Measurements from ENCODE around the gene PRXL2B.
A peak's percentile ranks its signal among the peaks of the same experiment; 100 is the strongest.

PRXL2B gene

GRCh38 chr1:2578758-2579118 lies 7.8 kb upstream of the PRXL2B start:
- no peak overlapping the region for H2AFZ ChIP-seq (ENCODE audit: low read length, unreplicated experiment)
- H3K27me3 ChIP-seq (ENCODE audit: insufficient read depth, low read length), result peaks cover 17% of the 10 kb centered on the region
- H3K36me3 ChIP-seq (ENCODE audit: insufficient read depth, low read length), result no peaks in the 10 kb centered on the region
- no peak overlapping the region for H3K27ac ChIP-seq (ENCODE audit: low read depth, low read length)
- H3K4me1 ChIP-seq (ENCODE audit: control insufficient read depth, insufficient read depth, low read length, unreplicated experiment), result no peaks in the 10 kb centered on the region
- H3K79me2 ChIP-seq (ENCODE audit: control insufficient read depth, insufficient read depth, low read length, unreplicated experiment), result no peaks in the 10 kb centered on the region
- no peak overlapping the region for H3K4me3 ChIP-seq (ENCODE audit: low read depth, low read length)

- Histone ChIP-seq H3K36me3 (ENCODE audit: insufficient read depth, low read length) (no peaks in the 10 kb centered on the region), H3K4me1 (ENCODE audit: control insufficient read depth, insufficient read depth, low read length, unreplicated experiment) (no peaks in the 10 kb centered on the region), H2AFZ (ENCODE audit: low read length, unreplicated experiment) (no peak overlapping the region), H3K27ac (ENCODE audit: low read depth, low read length) (no peak overlapping the region), H3K27me3 (ENCODE audit: insufficient read depth, low read length) (peaks cover 10% of the 10 kb centered on the region; the same call in 1 of the 2 replicates), H3K79me2 (ENCODE audit: control insufficient read depth, insufficient read depth, low read length, unreplicated experiment) (peaks cover 3% of the 10 kb centered on the region), H3K4me3 (ENCODE audit: low read depth, low read length) (no peak overlapping the region)
Measured at GRCh38 chr1:2580691-2581090, 5.9 kb upstream of the PRXL2B start.

- peaks cover 10% of the 10 kb centered on the region; the same call in 1 of the 2 replicates for H3K27me3 ChIP-seq (ENCODE audit: insufficient read depth, low read length)
Measured at GRCh38 chr1:2582391-2582790, 4.2 kb upstream of the PRXL2B start.

GRCh38 chr1:2583331-2583791 lies 3.2 kb upstream of the PRXL2B start:
- Histone ChIP-seq H3K4me3 (ENCODE audit: low read depth, low read length) (no peak overlapping the region), H2AFZ (ENCODE audit: low read length, unreplicated experiment) (no peak overlapping the region), H3K36me3 (ENCODE audit: insufficient read depth, low read length) (no peaks in the 10 kb centered on the region), H3K79me2 (ENCODE audit: control insufficient read depth, insufficient read depth, low read length, unreplicated experiment) (peaks cover 5% of the 10 kb centered on the region), H3K27me3 (ENCODE audit: insufficient read depth, low read length) (peaks cover 10% of the 10 kb centered on the region; the same call in 1 of the 2 replicates), H3K27ac (ENCODE audit: low read depth, low read length) (no peak overlapping the region), H3K4me1 (ENCODE audit: control insufficient read depth, insufficient read depth, low read length, unreplicated experiment) (peaks cover 6% of the 10 kb centered on the region)

More at GRCh38 chr1:2582391-2582790, 4.2 kb upstream of the PRXL2B start:
- Histone ChIP-seq H3K27ac (ENCODE audit: low read depth, low read length) (no peak overlapping the region), H3K79me2 (ENCODE audit: control insufficient read depth, insufficient read depth, low read length, unreplicated experiment) (peaks cover 5% of the 10 kb centered on the region), H3K4me3 (ENCODE audit: low read depth, low read length) (no peak overlapping the region), H2AFZ (ENCODE audit: low read length, unreplicated experiment) (no peak overlapping the region), H3K4me1 (ENCODE audit: control insufficient read depth, insufficient read depth, low read length, unreplicated experiment) (no peaks in the 10 kb centered on the region), H3K36me3 (ENCODE audit: insufficient read depth, low read length) (no peaks in the 10 kb centered on the region)

GRCh38 chr1:2583871-2584351 lies 2.7 kb upstream of the PRXL2B start:
- peaks cover 5% of the 10 kb centered on the region for H3K79me2 ChIP-seq (ENCODE audit: control insufficient read depth, insufficient read depth, low read length, unreplicated experiment)
- H3K4me1 ChIP-seq (ENCODE audit: control insufficient read depth, insufficient read depth, low read length, unreplicated experiment), result peaks cover 6% of the 10 kb centered on the region
- H3K4me3 ChIP-seq (ENCODE audit: low read depth, low read length), result no peak overlapping the region
- H2AFZ ChIP-seq (ENCODE audit: low read length, unreplicated experiment), result no peak overlapping the region
- no peaks in the 10 kb centered on the region for H3K36me3 ChIP-seq (ENCODE audit: insufficient read depth, low read length)
- H3K27ac ChIP-seq (ENCODE audit: low read depth, low read length), result no peak overlapping the region
- H3K27me3 ChIP-seq (ENCODE audit: insufficient read depth, low read length), result peaks cover 10% of the 10 kb centered on the region; the same call in 1 of the 2 replicates

DNA sequence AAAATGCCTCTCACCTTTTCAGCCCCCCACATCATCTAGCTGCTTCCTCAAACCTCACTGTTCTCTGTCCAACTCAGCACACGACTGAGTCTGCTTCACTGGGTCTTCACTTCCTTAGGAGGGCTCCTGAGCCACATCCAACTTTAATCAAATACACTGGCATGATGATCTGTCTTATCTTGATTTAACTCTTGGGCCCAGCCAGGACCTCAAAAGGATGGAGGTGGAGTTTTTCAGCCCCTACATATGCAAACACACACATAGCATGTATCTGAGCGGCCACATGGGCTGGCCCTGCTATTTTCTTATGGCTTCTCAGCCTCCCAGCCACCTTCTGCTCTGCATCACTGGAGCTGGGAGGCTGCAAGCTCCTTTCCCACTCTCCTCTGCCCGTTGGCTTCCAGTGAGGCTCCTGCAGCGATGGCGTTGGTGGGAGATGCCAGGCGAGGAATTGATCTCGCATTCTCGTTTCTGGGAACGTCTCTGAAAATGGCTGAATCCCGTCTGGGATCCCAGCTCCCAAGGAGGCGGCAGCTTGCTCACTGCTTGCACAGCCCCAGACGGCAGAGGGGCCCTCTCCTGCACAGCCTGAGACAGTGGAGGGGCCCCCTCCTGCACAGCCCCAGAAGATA lies 1.8 kb upstream of the PRXL2B start:
- H3K79me2 ChIP-seq (ENCODE audit: control insufficient read depth, insufficient read depth, low read length, unreplicated experiment), result peaks cover 5% of the 10 kb centered on the region
- H3K4me1 ChIP-seq (ENCODE audit: control insufficient read depth, insufficient read depth, low read length, unreplicated experiment), result peaks cover 6% of the 10 kb centered on the region
- H3K27ac ChIP-seq (ENCODE audit: low read depth, low read length), result no peak overlapping the region
- H2AFZ ChIP-seq (ENCODE audit: low read length, unreplicated experiment), result no peak overlapping the region
- H3K4me3 ChIP-seq (ENCODE audit: low read depth, low read length), result peak overlapping the region; percentile 96
- H3K36me3 ChIP-seq (ENCODE audit: insufficient read depth, low read length), result no peaks in the 10 kb centered on the region
- H3K27me3 ChIP-seq (ENCODE audit: insufficient read depth, low read length), result peaks cover 6% of the 10 kb centered on the region; the same call in 1 of the 2 replicates

DNA sequence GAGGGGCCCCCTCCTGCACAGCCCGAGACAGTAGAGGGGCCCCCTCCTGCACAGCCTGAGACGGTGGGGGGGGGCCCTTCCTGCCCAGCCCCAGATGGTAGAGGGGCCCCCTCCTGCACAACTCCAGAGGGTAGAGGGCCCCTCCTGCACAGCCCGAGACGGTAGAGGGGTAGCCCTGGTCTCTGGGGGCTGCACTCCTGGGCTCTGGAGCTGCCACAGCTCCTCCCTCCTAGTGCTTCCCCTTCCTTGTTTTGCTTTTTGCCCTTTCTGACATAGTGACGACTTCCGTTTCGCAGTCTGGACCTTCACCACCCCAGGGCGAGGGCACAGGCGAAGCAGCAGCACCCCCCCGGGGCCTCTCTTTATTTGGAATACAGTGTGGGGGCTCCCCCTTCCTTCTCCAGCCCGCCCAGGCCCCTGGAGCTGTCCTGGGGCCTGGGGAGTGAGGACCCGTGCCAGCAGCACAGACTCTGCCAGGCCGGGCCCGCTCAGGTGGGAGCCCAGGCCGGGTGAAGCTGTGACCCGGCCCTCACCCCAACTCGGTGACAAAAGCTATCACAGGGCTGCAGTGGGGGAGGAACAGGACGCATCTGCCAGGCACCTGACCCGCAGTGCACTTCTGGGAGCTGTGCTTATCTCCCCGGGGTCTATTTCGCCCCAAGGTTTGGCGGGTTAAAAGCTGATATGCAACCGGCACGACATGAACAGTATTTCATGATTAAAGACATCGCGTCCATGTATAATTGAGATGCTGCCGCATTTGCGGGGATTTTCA lies 1.1 kb upstream of the PRXL2B start:
- peak overlapping the region; percentile 1; the same call in 1 of the 2 replicates for H3K27ac ChIP-seq (ENCODE audit: low read depth, low read length)
- peak overlapping the region; percentile 96 for H3K4me3 ChIP-seq (ENCODE audit: low read depth, low read length)
- peaks cover 5% of the 10 kb centered on the region; the same call in 1 of the 2 replicates for H3K27me3 ChIP-seq (ENCODE audit: insufficient read depth, low read length)
- peaks cover 5% of the 10 kb centered on the region for H3K79me2 ChIP-seq (ENCODE audit: control insufficient read depth, insufficient read depth, low read length, unreplicated experiment)
- H3K36me3 ChIP-seq (ENCODE audit: insufficient read depth, low read length), result no peaks in the 10 kb centered on the region
- peak overlapping the region; percentile 28 for H2AFZ ChIP-seq (ENCODE audit: low read length, unreplicated experiment)
- peaks cover 6% of the 10 kb centered on the region for H3K4me1 ChIP-seq (ENCODE audit: control insufficient read depth, insufficient read depth, low read length, unreplicated experiment)

DNA sequence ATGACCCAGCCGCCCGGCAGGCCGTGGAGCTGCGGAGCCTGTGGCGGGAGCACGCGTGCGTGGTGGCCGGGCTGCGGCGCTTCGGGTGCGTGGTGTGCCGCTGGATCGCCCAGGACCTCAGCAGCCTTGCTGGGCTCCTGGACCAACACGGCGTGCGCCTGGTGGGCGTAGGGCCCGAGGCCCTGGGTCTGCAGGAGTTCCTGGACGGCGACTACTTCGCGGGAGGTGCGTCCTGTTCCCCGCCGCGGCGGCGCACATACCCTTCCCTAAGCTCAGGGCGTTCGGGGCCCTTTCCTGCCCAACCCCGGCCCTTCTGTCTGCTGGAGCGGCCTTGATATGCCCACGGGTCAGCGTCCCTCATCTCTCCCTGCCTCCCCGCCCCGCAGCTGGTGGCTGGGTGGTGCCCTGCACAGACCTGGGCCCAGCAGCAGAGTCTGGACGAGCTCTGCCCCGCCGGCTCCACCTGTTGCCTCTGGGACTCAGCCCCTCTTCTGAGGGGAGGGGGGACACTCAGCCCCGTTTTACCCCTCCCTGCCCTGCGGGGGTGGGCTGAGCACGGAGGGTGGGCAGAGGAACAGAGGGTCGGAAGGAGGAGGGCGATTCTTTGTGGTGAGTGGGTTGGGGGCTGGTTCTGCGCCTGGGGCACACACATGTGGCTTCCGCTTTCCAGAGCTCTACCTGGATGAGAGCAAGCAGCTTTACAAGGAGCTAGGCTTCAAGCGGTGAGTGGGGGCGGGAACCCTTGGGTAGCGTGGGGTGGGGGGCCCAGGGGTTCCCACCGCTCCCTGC lies 688 bp downstream of the PRXL2B start:
- no peak overlapping the region for H2AFZ ChIP-seq (ENCODE audit: low read length, unreplicated experiment)

GRCh38 chr1:2587860-2588571 lies 1.4 kb downstream of the PRXL2B start:
- Histone ChIP-seq H3K79me2 (ENCODE audit: control insufficient read depth, insufficient read depth, low read length, unreplicated experiment) (peaks cover 5% of the 10 kb centered on the region), H3K36me3 (ENCODE audit: insufficient read depth, low read length) (no peaks in the 10 kb centered on the region), H3K4me1 (ENCODE audit: control insufficient read depth, insufficient read depth, low read length, unreplicated experiment) (peaks cover 6% of the 10 kb centered on the region), H3K27me3 (ENCODE audit: insufficient read depth, low read length) (no peaks in the 10 kb centered on the region), H3K27ac (ENCODE audit: low read depth, low read length) (no peak overlapping the region), H2AFZ (ENCODE audit: low read length, unreplicated experiment) (no peak overlapping the region), H3K4me3 (ENCODE audit: low read depth, low read length) (peak overlapping the region; percentile 96)

More for the DNA sequence above, 688 bp downstream of the PRXL2B start:
- Histone ChIP-seq H3K4me1 (ENCODE audit: control insufficient read depth, insufficient read depth, low read length, unreplicated experiment) (peaks cover 6% of the 10 kb centered on the region), H3K79me2 (ENCODE audit: control insufficient read depth, insufficient read depth, low read length, unreplicated experiment) (peaks cover 5% of the 10 kb centered on the region), H3K4me3 (ENCODE audit: low read depth, low read length) (peak overlapping the region; percentile 96), H3K36me3 (ENCODE audit: insufficient read depth, low read length) (no peaks in the 10 kb centered on the region), H3K27me3 (ENCODE audit: insufficient read depth, low read length) (no peaks in the 10 kb centered on the region), H3K27ac (ENCODE audit: low read depth, low read length) (no peak overlapping the region)

Data from ACC112 (cell line).